Activated naive CD4-positive, alpha-beta T cell treated with anti-CD3 and anti-CD28 coated beads, Interleukin-2, amount 50 U/mL, for 72 hours (primary cell): ENCODE data around the gene CDKAL1. TPM values are rescaled to one million over a fixed set of nuclear protein-coding genes. Genes with fewer than 3 reads are reported as not detected.

ENCODE experiments used
- ATAC-seq, 2 donors: fragments of 150-1000 bp; cut with Tn5 transposase; 2 replicates each; pipeline ENCODE4 v1.10.0; 2021; ENCODE audit warnings: mild to moderate bottlenecking in 2 of 2, moderate library complexity in 2 of 2
- DNase-seq, 2 donors: peaks; one replicate each; pipeline ENCODE4 v3.0.0; 2021 to 2022; ENCODE audit warnings: low spot score in 2 of 2
- H3K27ac Mint-ChIP-seq, 2 donors: one replicate each; pipeline ENCODE4 v1.8.0; 2022; ENCODE audit warnings: mild to moderate bottlenecking in 2 of 2, mixed read lengths in 2 of 2
- H3K36me3 Mint-ChIP-seq, 2 donors: one replicate each; pipeline ENCODE4 v1.8.0; 2022; ENCODE audit warnings: mixed read lengths in 2 of 2
- H3K9me3 Mint-ChIP-seq, 2 donors: one replicate each; pipeline ENCODE4 v1.8.0; 2022; ENCODE audit warnings: mixed read lengths in 2 of 2
- total RNA-seq, 2 donors: library from RNA; stranded (reverse); gene quantifications; one replicate each; pipeline ENCODE4 v1.2.3, GENCODE V29; 2022

The CDKAL1 gene
- total RNA-seq, 2 donors from 2014 or later = 24.5 to 30.3 TPM

DNA sequence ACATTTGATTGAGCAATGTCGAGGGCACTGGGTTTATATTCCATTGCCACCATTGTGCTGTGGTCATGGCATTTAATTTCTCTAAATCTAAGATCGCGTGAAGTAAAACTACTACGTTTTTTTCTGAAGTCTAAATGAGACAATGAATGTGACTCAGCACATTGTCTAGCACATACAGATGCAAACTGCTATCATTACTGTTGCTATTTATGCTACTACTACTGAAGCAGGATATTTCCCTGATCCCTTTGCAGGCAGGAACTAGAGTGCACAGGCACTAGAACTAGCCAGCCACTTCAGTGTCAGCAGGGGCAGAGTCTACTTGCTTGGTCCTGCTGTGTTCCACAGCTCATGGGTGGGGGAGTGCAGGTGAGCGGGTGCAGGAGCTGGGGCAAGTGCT lies 449.7 kb downstream of the CDKAL1 start:
- H3K36me3 Mint-ChIP-seq = peaks cover 19 to 20% of the 10 kb centered on the region in 2 donors
- DNase-seq (no peak), ATAC-seq (no peak)
- peak overlapping the region in 1 of 2 donors; percentile 33 for H3K27ac Mint-ChIP-seq
- peaks cover 15 to 17% of the 10 kb centered on the region in 2 donors for H3K9me3 Mint-ChIP-seq

DNA sequence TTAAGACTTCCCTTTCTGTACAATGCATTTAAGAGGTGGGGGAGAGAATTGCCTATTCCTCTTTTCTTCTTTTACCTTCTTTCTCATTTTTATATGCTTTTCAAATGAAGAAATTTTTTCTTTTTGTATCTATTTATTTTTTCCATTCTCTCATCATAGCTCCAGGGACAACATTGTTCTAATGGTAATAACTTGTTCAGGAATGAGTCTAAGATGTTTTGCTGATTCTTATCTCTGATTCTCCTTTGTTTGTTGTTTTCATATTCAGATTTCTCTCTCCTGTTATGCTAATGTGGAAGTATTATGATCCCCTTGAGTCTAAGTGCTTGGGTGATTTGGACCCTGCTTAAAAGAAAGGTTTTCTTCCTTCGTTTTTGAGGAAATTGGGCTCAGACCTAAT lies 451.6 kb downstream of the CDKAL1 start:
- Mint-ChIP-seq H3K36me3 (peaks cover 14 to 18% of the 10 kb centered on the region in 2 donors), H3K27ac (no peak overlapping the region), H3K9me3 (peaks cover 10 to 11% of the 10 kb centered on the region in 2 donors)
- ATAC-seq (no peak), DNase-seq (no peak)

DNA sequence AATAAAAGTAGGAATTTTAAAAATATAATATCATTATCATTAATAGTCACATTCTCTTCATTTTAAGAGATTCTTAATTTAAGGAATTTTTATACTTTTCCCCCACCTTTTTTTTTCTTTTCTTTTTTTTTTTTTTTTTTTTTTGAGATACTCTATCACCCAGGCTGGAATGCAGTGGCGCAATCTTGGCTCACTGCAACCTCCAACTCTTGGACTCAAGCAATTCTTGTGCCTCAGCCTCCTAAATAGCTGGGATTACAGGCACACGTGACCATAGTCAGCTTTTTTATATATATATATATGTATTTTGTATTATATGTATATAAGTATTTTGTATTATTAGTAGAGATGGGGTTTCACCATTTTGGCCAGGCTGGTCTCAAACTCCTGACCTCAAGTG lies 457.7 kb downstream of the CDKAL1 start:
- Mint-ChIP-seq H3K9me3 (peaks cover 0 to 5% of the 10 kb centered on the region in 2 donors), H3K27ac (no peak overlapping the region), H3K36me3 (peaks cover 6 to 10% of the 10 kb centered on the region in 2 donors)
- DNase-seq (no peak), ATAC-seq (no peak)

DNA sequence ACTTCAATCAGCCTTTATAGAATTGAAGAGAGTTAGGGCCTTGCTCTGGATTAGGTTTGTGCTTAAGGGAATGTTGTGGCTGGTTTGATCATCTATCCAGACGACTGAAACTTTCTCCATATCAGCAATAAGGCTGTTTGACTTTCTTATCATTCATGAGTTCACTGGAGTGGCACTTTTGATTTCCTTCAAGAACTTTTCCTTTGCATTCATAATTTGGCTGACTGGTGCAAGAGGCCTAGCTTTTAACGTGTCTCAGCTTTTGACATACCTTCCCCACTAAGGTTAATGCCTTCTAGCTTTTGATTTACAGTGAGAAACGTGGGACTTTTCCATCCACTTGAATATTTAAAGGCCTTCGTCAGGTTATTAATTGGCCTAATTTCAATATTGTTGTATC lies 461.8 kb downstream of the CDKAL1 start:
- H3K9me3 Mint-ChIP-seq = no peaks in the 10 kb centered on the region
- no peak for DNase-seq
- peaks cover 6 to 8% of the 10 kb centered on the region in 2 donors for H3K36me3 Mint-ChIP-seq
- no peak for ATAC-seq
- no peak overlapping the region for H3K27ac Mint-ChIP-seq

DNA sequence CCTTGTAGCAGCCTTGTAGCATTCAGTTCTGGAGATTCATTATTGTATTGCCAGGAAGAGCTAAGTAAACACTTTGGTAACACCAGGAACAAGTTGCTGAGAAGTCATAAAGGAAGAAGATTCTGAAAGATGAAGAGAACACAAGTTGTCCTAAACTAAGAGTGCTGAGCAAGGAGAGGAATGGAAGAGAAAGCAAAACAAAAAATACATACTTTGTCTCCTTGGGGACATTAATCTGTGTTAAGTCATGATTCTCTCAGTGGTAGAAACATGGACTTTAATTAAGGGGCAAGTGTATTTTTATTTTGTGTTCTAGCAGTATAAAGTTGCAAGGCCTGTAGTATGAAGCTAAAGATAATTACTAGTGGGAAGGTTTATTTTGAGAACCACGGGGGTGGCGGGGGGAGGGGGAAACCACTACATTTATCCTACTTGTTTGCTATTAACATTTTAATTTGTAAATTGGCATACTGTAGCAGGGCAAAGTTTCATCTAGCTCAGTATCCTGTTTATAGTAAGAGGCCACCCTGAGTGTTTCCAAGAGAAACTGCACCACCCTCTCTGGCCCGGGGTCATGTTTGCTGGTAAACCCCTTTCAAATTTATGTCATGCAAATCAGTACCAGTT lies 463.0 kb downstream of the CDKAL1 start:
- DNase-seq (no peak), ATAC-seq (no peak)
- Mint-ChIP-seq H3K36me3 (peaks cover 6 to 19% of the 10 kb centered on the region in 2 donors), H3K27ac (peak overlapping the region in 1 of 2 donors; percentile 30), H3K9me3 (no peaks in the 10 kb centered on the region)

DNA sequence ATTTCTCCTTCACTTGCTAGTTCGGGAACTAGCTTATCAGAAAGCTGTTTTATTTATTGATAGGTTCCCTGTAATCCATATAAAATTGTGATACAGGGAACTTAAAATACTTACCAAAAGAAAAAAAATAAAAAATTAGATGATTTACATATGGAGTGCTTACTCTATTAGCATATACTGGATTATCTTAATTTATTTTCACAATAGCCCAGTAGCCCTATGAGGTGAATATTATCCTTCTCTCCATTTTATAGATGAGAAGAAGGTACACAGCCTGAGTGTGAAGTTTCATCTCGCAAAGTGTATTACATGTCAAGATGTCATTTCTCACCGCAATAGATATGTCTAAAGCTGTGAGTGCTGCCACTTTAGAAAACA lies 463.5 kb downstream of the CDKAL1 start:
- H3K36me3 Mint-ChIP-seq = peaks cover 6 to 20% of the 10 kb centered on the region in 2 donors
- ATAC-seq = no peak
- DNase-seq = no peak
- no peaks in the 10 kb centered on the region for H3K9me3 Mint-ChIP-seq
- no peak overlapping the region for H3K27ac Mint-ChIP-seq

DNA sequence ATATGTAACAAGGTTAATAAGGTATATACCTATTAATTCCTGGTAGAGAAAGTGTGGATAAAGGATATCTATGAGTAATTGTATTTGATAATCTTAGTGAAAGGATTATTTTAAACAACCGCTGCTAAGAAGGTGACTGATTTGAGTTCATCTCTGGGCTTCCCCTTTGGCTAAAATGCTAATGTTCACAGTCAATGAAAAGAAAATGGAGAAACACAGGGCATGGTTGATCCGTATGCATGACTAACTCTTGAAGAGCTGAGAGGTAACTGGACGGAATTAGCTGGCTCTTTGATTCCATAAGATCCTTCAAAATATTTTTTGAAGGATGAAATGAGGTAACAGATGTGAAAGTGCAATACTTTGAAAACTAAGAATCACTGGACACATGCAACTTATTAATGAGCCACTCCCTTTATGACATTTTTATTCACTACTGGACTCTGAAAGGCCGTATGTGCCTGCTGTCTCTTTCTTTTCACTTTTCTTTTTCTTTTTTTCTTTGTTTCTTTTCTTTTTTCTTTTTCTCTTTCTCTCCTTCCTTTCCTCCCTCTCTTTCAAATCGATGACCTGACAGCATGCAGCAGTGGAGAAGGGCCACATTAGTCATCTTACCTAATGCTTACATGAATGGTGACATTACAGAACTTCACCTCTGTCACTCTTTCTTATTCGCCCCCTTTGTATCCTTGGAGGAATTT lies 464.6 kb downstream of the CDKAL1 start:
- peaks cover 11 to 24% of the 10 kb centered on the region in 2 donors for H3K36me3 Mint-ChIP-seq
- no peak for ATAC-seq
- H3K9me3 Mint-ChIP-seq = no peaks in the 10 kb centered on the region
- no peak for DNase-seq
- no peak overlapping the region for H3K27ac Mint-ChIP-seq

DNA sequence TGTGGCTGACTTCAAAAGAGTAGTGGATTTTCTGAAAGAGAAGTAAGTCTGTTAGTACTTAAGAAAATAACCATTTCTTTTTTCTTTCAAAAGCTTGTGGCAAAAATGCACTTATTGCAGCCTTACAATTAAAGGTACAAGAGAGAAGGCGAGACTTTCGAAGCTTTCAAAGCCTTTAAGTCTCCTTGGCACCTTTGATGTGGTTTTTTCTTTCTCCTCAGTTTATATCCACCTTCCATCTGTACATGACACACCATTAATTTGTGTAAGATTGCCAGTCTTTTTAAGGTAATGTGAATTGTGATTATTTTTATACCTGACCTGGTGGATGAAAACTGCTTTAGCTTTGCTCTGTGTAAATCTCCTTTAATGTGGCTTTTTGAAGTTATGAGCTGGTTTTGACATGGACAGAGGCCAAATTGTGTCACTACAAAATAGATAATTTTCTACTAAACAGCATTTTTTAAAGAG lies 466.1 kb downstream of the CDKAL1 start:
- Mint-ChIP-seq H3K9me3 (no peaks in the 10 kb centered on the region), H3K36me3 (peaks cover 17 to 22% of the 10 kb centered on the region in 2 donors), H3K27ac (no peak overlapping the region)
- ATAC-seq = no peak
- no peak for DNase-seq

DNA sequence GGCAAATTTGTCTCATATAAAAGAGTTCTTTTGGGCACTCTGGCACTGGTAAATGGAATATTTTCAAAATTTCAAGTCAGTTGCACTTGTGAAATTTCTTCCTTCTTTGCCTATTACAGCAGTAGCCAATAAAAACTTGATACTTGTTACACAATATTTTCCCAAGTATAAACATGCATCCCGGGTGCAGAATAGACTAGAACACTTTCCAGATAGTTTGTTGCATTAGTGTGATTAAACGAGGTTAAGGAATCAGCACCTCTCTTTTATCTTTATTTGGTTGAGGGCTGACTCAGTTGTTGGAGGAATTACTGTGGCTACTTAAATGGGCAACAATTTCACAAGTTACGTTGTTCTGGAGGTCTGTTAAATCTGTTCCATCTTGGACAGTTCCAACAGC lies 467.5 kb downstream of the CDKAL1 start:
- peaks cover 17 to 22% of the 10 kb centered on the region in 2 donors for H3K36me3 Mint-ChIP-seq
- H3K9me3 Mint-ChIP-seq = peaks cover 0 to 4% of the 10 kb centered on the region in 2 donors

DNA sequence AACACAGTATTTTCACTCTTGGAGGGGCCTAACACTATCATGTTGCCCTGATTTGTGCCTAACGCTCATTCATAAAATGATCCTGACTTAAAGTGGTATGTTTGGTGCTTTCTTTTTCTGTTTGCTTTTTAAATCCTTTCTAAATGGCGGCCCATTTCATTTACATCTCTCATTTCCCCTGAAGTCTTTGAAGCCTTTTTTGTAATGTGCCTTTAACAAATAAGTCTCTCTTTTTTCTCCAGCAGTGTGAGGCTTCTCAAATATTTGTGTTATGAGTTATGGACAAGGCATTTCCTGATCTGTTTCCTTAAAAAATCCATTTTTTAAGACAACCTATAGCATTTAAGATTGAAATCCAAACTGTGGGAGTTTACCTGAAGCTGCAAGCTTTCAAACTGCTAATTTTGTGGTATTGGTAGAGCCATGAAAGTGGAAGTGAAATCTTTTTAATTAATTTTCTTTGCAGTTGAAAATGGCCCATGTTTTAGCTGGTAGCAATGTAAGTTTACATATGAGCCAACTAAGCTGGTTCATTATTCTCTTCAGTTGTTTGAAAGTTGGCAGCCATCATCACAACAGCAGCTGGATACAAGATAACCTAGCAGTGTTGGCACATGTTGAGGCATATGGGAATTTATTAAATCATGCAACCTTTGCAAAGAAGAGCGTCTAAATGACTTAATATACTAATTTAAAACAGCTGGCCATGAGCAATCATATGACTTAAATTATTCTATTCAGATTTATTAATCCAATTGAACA lies 469.7 kb downstream of the CDKAL1 start:
- no peak for ATAC-seq
- no peak for DNase-seq
- Mint-ChIP-seq H3K27ac (no peak overlapping the region), H3K36me3 (peaks cover 16 to 28% of the 10 kb centered on the region in 2 donors), H3K9me3 (peaks cover 0 to 12% of the 10 kb centered on the region in 2 donors)

More for the DNA sequence above, 467.5 kb downstream of the CDKAL1 start:
- no peak for DNase-seq
- no peak overlapping the region for H3K27ac Mint-ChIP-seq
- ATAC-seq = no peak

DNA sequence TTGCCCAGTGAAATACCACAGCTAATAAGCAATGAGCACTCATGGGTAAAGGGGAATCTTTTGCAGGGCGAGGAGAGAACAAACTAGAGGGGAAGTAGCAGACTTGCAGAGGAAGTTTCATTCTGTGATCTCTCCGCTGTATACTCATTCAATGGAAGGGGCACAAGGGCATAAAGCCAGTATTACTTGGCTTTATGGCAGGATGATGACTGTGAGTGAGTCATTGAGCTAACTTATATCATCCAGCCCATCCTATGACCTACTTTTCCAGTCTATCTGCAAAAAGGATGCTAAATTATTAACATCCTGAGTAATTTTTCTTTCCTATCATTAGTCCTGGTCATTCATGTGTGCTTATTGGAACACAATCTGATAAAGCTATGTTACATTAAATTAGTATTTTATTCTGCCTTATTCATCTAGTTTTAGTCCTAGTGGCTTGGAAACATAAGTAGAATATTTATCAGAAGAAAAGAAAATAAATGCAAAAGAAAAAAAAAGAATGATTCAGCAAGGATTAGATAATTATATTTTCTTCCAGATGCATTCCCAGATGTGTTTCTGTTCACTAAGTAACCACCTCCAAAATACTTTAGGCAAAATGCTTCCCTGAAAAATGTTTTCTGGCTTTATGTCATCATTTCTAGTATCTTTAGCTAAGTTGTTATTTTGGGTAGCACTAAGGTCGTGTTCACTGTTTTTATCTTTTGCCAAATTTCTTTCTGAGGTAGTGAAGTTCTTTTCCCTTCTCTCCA lies 471.7 kb downstream of the CDKAL1 start:
- peaks cover 0 to 12% of the 10 kb centered on the region in 2 donors for H3K9me3 Mint-ChIP-seq
- H3K36me3 Mint-ChIP-seq = peaks cover 25 to 38% of the 10 kb centered on the region in 2 donors
- DNase-seq (no peak), ATAC-seq (no peak)
- no peak overlapping the region for H3K27ac Mint-ChIP-seq

DNA sequence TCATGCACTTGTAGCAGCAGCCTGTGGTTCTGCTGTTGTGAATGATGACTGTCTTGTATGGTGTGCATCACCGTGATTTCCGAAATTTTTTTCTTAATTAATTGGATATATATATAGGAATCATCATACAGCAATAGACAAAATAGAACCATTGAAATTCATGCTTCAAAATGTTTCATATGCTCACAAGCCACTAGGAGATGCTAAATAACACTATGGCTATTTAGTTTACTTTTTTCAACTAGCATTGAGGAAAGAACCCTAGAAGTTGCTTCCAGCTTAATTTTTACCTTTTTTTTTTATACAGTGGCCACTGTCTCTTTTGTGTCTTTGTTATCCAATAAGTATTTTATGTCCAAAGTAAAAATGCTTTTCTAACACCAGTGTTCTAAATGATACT lies 485.4 kb downstream of the CDKAL1 start:
- Mint-ChIP-seq H3K27ac (no peak overlapping the region), H3K36me3 (peaks cover 5 to 17% of the 10 kb centered on the region in 2 donors), H3K9me3 (peaks cover 6 to 8% of the 10 kb centered on the region in 2 donors)
- DNase-seq (no peak), ATAC-seq (no peak)

DNA sequence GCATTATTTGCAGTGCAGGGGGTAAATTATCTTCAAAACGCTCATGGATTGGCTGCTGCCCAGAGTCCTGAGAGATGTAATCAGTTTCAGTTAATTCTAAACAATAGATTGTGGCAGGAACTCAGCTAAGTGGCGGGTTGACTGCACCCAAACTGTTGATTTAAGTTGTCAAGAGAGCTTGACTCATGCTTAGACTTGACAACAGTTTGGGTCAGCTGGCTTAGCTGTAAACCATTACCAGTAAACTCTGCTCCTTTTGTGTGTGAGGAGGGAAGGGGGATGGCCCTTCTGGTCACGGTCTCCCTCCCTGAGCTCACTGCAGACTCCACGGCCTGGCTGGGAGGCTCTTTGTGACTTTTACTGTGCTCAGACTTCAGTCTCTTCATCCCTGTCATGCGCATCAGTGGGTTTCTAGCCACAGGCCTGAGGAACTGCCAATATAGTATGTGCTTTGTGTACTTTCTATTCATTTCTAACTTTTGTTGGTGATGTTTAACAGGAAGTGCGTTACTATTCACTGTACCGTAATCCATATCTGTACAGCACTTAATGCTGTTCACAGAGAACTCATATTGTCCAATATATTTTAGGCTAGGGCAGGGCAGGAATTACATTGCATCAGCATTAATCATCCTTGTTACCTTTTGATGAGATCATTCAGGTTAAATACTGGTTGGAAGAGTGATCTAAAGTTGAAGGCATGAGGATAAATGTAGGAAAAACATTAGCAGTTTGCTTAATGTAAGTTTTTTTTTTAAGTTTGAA lies 488.3 kb downstream of the CDKAL1 start:
- Mint-ChIP-seq H3K9me3 (peaks cover 7 to 13% of the 10 kb centered on the region in 2 donors), H3K36me3 (peaks cover 14 to 19% of the 10 kb centered on the region in 2 donors), H3K27ac (no peak overlapping the region)
- ATAC-seq (no peak), DNase-seq (no peak)

DNA sequence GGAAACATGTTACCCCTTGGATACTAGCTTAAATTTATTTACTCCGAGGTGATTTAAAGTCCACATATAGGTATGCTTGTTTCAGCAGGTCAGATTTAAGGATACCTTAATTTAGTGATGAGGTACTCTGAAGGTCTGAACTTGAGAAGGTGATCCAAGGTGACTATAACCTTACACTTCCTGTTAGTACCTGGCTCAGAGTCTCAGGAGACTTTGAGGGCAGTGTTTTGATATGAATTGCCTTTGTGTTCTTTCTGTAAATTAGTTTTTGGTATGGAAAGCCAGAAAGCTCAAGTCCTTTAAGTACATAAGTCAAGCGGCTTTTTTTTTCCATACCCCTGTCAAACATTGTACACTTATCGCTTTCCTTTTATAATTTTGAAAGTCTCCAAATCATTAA lies 489.0 kb downstream of the CDKAL1 start:
- DNase-seq = no peak
- H3K27ac Mint-ChIP-seq = no peak overlapping the region
- no peak for ATAC-seq
- H3K9me3 Mint-ChIP-seq = peaks cover 7 to 13% of the 10 kb centered on the region in 2 donors
- peaks cover 16 to 24% of the 10 kb centered on the region in 2 donors for H3K36me3 Mint-ChIP-seq

DNA sequence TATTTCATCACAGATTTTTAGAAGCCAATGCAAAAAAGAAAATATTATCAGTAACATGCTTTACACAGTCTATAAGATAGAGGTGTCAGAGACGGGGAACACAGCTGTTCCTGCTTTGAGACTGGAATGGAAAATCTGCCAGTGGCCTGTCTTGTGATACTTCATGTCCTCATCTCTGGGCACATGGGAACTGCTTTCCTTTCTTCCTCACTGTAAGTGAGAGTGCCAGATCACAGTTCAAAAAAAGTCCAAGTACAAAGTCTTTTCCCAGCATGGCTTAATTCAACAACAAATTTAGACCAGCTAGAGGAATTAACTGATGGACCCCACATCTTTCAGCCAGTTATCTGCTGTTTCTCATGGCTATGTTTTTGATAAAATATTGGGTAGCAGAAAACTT lies 490.4 kb downstream of the CDKAL1 start:
- H3K36me3 Mint-ChIP-seq = peaks cover 16 to 24% of the 10 kb centered on the region in 2 donors
- peaks cover 7 to 13% of the 10 kb centered on the region in 2 donors for H3K9me3 Mint-ChIP-seq
- no peak overlapping the region for H3K27ac Mint-ChIP-seq
- DNase-seq = no peak
- ATAC-seq = no peak
